Stimulated activated CD4-positive, alpha-beta T cell treated with anti-CD3 and anti-CD28 coated beads, Interleukin-1b, Interleukin-23, amount 100 ng/mL, for 1 hour (primary cell): ENCODE results near the gene ACTRT2.

Source experiments
- DNase-seq, 2 donors: peaks; one replicate each; pipeline ENCODE4 v3.0.0-alpha.2; 2020; ENCODE audit warnings: low read depth in 2 of 2

Gene ACTRT2

GRCh38 chr1:3003039-3003940 lies 18.0 kb upstream of the ACTRT2 start:
- DNase-seq = no peak

GRCh38 chr1:3003941-3004270 lies 17.4 kb upstream of the ACTRT2 start:
- no peak for DNase-seq

DNA sequence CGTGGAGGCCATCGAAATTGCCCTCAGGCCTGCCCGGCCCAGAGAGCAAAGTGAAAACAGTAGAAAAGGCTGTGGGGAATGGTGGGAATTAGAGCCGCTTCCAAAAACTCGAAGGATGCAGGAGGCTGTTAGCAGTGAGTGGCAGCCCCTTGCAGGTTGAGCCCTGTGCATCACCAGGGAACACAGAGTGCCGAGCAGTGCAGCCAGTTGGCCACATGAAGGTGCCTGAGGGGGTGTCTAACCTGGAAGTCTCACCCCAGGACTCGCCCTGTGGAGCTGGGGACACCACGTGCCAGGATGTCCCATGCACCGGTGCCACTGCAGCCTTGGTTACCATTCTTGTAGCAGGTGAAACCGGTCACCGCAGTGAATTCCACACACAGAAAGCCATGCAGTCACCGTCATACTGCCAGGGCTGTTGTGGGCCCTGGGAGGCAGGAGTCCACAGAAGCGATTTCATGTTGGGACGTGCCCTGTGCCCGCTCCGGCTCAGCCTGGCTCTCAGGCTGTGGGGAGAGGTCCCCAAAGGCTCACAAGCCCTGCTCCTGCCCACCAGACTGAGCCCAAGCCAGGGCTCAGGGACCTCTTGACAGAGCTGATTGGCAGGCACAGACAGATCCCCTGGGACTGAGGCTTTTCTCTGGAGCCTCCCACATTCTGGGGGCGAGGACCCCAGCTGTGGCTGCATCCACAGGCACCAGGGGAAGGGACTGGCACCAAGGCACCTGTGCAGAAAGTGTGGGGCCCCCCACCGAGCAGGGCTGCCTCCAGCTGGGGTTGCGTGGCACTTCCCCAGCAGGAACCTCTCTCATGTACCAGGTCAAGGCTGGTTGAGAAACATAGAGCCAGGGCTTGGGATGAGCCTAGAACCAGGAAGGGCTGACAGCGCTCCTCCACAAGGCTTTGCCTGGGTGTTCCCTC lies 16.7 kb upstream of the ACTRT2 start:
- DNase-seq = no peak

GRCh38 chr1:3005771-3006170 lies 15.5 kb upstream of the ACTRT2 start:
- no peak for DNase-seq

DNA sequence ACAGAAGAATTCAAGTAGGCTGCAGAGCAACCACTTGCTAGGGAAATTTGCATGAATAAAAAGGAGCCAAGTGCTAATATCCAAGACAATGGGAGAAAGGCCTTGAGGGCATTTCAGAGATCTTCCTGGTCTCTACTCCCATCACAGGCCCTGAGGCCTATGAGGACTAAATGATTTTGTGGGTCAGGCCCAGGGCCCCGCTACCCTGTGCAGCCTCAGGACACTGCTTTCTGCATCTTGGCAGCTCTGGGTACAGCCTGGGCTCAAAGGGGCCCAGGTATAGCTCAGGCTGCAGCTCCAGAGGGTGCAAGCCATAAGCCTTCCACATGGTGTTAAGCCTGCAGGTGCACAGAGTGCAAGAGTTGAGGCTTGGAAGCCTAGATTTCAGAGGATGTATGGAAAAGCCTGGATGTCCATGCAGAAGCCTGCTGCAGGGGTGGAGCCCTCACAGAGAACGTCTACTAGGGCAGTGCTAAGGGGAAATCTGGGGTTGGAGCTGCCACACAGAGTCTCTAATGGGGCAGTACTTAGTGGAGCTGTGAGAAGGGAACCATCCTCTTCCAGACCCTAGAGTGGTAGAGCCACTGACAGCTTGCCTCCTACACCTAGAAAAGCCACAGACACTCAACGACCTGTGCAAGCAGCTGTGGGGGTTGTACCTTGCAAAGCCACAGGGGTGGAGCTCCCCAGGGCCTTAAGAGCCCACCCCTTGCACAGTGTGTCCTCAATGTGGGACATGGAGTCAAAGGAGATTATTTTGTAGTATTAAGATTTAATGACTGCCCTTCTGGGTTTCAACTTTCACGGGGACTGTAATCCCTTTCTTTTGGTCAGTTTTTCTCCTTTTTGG lies 13.7 kb upstream of the ACTRT2 start:
- DNase-seq = no peak

DNA sequence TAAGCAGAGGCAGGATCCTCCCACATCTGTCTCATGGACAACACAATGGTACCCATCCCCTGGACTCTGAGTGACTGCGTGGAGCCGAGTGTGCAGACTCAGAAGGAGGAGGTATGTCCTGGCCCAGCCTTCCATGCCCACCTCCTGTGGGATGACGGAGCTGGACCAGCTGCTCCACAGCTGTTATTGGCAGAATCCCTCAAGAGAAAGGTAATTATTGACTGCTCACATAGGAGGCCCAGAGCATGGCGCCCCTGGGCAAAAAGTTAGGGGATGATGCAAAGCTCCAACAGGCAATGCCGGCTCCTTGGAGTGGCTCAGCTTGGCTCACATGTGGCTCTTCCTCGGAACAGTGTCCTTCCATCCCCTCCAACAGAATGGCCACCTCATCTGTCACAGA lies 12.2 kb upstream of the ACTRT2 start:
- no peak for DNase-seq

DNA sequence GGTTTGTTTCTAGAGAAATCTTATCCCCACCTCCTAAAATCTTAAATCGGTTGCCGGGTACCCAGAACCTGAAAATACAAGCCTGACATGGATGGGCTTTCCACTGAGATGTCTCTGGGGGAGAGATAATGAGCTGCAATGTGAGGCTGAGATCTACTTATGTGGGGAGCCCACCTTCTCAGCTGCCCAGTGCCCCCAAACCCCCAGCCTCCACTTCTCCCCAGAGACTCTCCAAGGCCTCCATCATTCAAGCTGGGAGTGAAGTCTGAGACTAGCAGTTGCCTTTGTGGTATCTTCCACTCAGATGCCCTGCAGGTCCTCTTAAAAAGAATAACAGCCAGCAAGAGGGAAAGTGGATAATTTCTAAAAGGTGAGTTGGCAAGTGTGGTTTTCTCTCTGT lies 11.7 kb upstream of the ACTRT2 start:
- DNase-seq = no peak

DNA sequence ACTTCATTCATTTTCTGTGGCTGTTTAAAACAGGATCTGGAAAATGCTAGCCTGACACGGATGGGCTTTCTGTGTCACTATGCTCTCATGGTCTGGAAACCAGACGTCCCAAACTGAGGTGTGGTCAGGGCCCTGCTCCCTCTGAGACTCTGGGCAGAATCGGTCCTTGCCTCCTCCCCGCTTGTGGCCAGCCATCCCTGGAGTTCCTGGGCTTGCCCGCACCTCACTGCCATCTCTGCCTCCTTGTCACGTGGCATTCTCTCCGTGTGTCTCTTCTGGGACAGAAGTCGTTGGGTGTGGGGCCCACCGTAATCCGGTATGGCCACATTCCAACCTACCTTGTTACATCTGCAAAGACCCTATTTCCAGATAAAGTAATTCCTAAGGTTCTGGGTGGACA lies 10.1 kb upstream of the ACTRT2 start:
- no peak for DNase-seq

GRCh38 chr1:3011631-3012455 lies 9.4 kb upstream of the ACTRT2 start:
- DNase-seq = no peak

GRCh38 chr1:3012456-3013291 lies 8.6 kb upstream of the ACTRT2 start:
- DNase-seq = peak in 1 of 2 donors; percentile 50

DNA sequence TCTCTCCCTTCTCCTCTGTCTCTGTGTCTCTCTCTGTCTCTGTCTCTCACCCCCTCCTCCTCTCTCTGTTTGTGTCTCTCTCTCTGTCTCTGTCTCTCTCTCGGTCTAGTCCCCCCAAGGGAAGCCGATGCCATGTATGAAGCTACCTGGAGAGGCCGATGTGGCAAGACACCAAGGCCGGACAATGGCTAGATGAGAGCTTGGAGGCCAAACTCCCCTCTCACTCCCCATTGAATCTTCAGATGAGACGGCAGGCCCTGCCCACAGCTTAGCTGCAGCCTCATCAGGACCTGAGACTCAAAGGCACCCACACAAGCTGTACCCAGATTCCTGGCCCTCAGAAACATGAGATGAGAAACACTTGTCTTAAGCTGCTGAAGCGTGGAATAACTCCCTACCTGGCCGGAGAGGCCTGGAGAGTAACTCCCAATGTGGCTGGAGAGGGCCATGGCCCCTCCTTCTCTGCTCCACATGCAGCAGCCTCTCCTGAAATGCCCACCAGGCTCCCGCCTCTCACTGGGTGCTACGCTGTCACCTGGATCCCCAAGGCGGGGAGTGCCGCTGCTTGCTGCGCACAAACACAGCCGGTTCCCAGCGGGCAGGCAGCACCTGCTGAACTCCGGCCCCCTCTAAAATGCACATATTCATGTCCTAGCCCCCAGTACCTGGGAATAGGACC lies 7.8 kb upstream of the ACTRT2 start:
- DNase-seq = no peak

DNA sequence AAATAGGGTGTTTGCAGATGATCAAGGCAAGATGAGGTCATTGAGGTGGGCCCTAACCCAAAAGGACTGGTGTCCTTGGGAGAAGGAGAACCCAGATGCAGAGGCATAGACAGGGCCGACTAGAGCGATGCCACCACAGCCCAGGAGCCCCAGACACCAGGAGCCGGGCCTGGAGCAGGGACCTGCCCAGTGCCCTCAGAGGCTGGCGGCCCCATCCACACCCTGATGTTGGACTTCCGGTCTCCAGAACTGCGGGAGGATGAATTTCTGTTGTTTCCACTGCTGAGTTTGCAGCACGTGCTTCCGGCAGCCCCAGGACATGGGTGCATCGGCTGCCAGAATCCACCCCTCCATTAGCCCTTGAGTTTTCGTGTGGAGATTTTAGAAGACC lies 7.2 kb upstream of the ACTRT2 start:
- no peak for DNase-seq

GRCh38 chr1:3014443-3015268 lies 6.6 kb upstream of the ACTRT2 start:
- no peak for DNase-seq

DNA sequence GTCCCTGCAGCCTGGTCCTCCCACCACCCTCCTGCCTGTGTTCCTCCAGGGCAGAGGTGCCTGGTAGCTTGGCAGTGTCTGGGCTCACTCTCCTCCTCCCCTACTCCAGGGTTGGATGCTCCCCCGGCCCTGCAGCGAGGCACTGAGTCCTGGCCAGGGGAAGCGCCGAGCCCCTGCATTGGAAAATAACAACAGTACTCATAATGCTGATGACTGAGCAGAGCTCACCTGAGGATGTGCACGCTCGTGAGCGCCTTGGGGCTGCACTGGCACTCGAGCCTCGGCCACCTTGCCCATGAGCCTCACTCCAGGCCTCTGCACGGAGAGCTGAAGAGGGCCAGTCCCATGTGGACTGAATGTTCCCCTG lies 6.0 kb upstream of the ACTRT2 start:
- no peak for DNase-seq

GRCh38 chr1:3015744-3016143 lies 5.5 kb upstream of the ACTRT2 start:
- no peak for DNase-seq

- DNase-seq = no peak
Observed at GRCh38 chr1:3016641-3017439, 4.4 kb upstream of the ACTRT2 start.

DNA sequence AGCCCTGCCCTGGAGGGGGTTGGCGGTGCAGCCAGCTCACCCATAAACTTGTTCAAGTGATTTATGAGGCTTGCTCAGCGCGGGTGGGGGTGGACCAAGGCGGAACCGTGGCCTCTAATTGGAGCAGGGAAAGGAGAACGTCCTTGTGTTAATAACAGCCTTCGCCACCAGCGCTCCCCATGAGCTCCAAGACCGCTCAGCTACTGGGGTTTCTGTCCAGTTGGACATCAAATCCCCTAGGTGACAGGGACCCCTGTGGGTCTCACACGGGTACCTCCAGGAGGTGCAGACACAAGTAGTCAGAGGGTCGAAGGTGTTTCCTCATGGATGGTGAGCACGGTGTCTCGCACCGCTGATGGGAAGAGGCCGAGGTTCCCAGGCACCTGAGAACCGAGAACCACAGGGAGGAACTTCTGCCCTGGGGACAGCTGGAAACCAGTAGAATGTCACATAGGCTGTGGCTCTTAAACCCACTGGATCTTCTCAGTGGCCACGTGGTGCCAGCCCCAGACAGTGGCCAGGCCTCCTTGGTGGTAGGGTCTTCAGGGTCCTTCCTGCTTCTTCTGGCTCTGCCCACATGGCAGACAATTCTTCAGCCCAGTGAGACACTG lies 3.7 kb upstream of the ACTRT2 start:
- DNase-seq = no peak
